ENCODE data around the gene GAS2L3. TPM values are rescaled to one million over a fixed set of nuclear protein-coding genes. Genes with fewer than 3 reads are reported as not detected.

The GAS2L3 gene
- total RNA-seq, 6 experiments from 2014 or later: 1.2 to 9.4 (median 2.8) TPM

- WGBS (ENCODE audit: insufficient coverage, low coverage, low lambda C conversion rate, missing lambda C conversion rate): 72% methylated on average over 3 of the region's 3 CpGs
- no peak for DNase-seq
Measured at GRCh38 chr12:100533376-100533775, 40.1 kb upstream of the GAS2L3 start.

GRCh38 chr12:100534625-100535227, 38.8 kb upstream of the GAS2L3 start:
- intact Hi-C loops (cut with DNase I): no loop called here
- H3K27me3 ChIP-seq: no peaks in the 10 kb centered on the region
- H3K36me3 ChIP-seq: peaks cover 0 to 65% (median 34%) of the 10 kb centered on the region in 4 donors
- H3K27ac ChIP-seq: peak overlapping the region in 1 of 3 donors; percentile 21
- no peak for TF ChIP-seq POLR2A (IDR thresholded peaks at IDR 0.05)
- H3K4me1 ChIP-seq: peaks cover 0 to 14% (median 6%) of the 10 kb centered on the region in 4 donors
- H3K9me3 ChIP-seq: no peaks in the 10 kb centered on the region
- 25% methylated on average over 6 of the region's 6 CpGs for WGBS (ENCODE audit: insufficient coverage, low coverage, low lambda C conversion rate, missing lambda C conversion rate)
- ATAC-seq (peak; percentile 58 to 83 (median 66)), DNase-seq (peak in 1 of 3 donors; percentile 53)
- H3K4me3 ChIP-seq: no peak overlapping the region

More at GRCh38 chr12:100533376-100533775, 40.1 kb upstream of the GAS2L3 start:
- ATAC-seq: no peak
- H3K36me3 ChIP-seq: peaks cover 0 to 59% (median 29%) of the 10 kb centered on the region in 4 donors
- H3K9me3 ChIP-seq: no peaks in the 10 kb centered on the region
- H3K4me3 ChIP-seq: no peak overlapping the region
- H3K27me3 ChIP-seq: no peaks in the 10 kb centered on the region
- intact Hi-C loops (cut with DNase I): no loop called here
- peaks cover 0 to 16% (median 6%) of the 10 kb centered on the region in 4 donors for H3K4me1 ChIP-seq
- no peak for TF ChIP-seq POLR2A (IDR thresholded peaks at IDR 0.05)
- no peak for TF ChIP-seq CTCF (IDR thresholded peaks at IDR 0.05)
- no peak overlapping the region for H3K27ac ChIP-seq

GRCh38 chr12:100539202-100539601, 34.3 kb upstream of the GAS2L3 start:
- H3K4me1 ChIP-seq: peaks cover 0 to 11% (median 0%) of the 10 kb centered on the region in 4 donors
- TF ChIP-seq CTCF (IDR thresholded peaks at IDR 0.05) (no peak), POLR2A (IDR thresholded peaks at IDR 0.05) (no peak)
- no peaks in the 10 kb centered on the region for H3K9me3 ChIP-seq
- ATAC-seq (no peak), DNase-seq (no peak)
- no peaks in the 10 kb centered on the region for H3K27me3 ChIP-seq
- no peak overlapping the region for H3K4me3 ChIP-seq
- H3K27ac ChIP-seq: no peak overlapping the region
- 58% methylated on average over 2 of the region's 2 CpGs for WGBS (ENCODE audit: insufficient coverage, low coverage, low lambda C conversion rate, missing lambda C conversion rate)
- intact Hi-C loops (cut with DNase I): no loop called here
- peaks cover 0 to 92% (median 48%) of the 10 kb centered on the region in 4 donors for H3K36me3 ChIP-seq

- WGBS (ENCODE audit: insufficient coverage, low coverage, low lambda C conversion rate, missing lambda C conversion rate): 80% methylated on average over 1 of the region's 4 CpGs
- DNase-seq (no peak), ATAC-seq (no peak)
- Histone ChIP-seq H3K27me3 (no peaks in the 10 kb centered on the region), H3K4me3 (no peak overlapping the region), H3K27ac (no peak overlapping the region), H3K4me1 (no peaks in the 10 kb centered on the region), H3K36me3 (peaks cover 0 to 92% (median 32%) of the 10 kb centered on the region in 4 donors), H3K9me3 (no peaks in the 10 kb centered on the region)
- no peak for TF ChIP-seq POLR2A (IDR thresholded peaks at IDR 0.05)
- intact Hi-C loops (cut with DNase I): no loop called here
Measured at GRCh38 chr12:100544165-100544564, 29.3 kb upstream of the GAS2L3 start.

- TF ChIP-seq POLR2A (IDR thresholded peaks at IDR 0.05) (no peak), CTCF (IDR thresholded peaks at IDR 0.05) (no peak)
- WGBS (ENCODE audit: insufficient coverage, low coverage, low lambda C conversion rate, missing lambda C conversion rate): 88% methylated on average over 1 of the region's 1 CpG
- Histone ChIP-seq H3K27ac (no peak overlapping the region), H3K27me3 (no peaks in the 10 kb centered on the region), H3K4me1 (no peaks in the 10 kb centered on the region), H3K4me3 (no peak overlapping the region), H3K9me3 (no peaks in the 10 kb centered on the region), H3K36me3 (peaks cover 0 to 91% (median 31%) of the 10 kb centered on the region in 4 donors)
- intact Hi-C loops (cut with DNase I): no loop called here
- DNase-seq (no peak), ATAC-seq (peak in 1 of 4 donors; percentile 17)
Measured at GRCh38 chr12:100545092-100545491, 28.4 kb upstream of the GAS2L3 start.
